Measurements from ENCODE around the gene TOB2. TPM values are rescaled to one million over a fixed set of nuclear protein-coding genes. Genes with fewer than 3 reads are reported as not detected.

TOB2 gene
- total and polyA plus RNA-seq, 5 donors from 2014 or later = 16.3 to 32.0 (median 17.6) TPM

- peak overlapping the region in 1 of 3 donors; percentile 100 for H3K27ac Mint-ChIP-seq
- Histone ChIP-seq H3K27ac (ENCODE audit: insufficient read depth, low read length, poor library complexity, severe bottlenecking) (no peak overlapping the region), H3K36me3 (ENCODE audit: control insufficient read depth, insufficient read depth, low read length) (no peaks in the 10 kb centered on the region), H3K27me3 (ENCODE audit: control insufficient read depth, insufficient read depth, low read length) (no peaks in the 10 kb centered on the region), H3K4me1 (ENCODE audit: control insufficient read depth, insufficient read depth, low read length, poor library complexity, severe bottlenecking) (peaks cover 33% of the 10 kb centered on the region), H3K4me3 (ENCODE audit: low read depth, low read length) (peak overlapping the region; percentile 32), H3K9me3 (ENCODE audit: control insufficient read depth in 2 of 2, low read length in 2 of 2) (no peaks in the 10 kb centered on the region)
- DNase-seq = no peak
- H3K4me3 Mint-ChIP-seq = peak overlapping the region; percentile 51 to 99 (median 96)
- peaks cover 5 to 57% (median 12%) of the 10 kb centered on the region in 4 donors for H3K4me1 Mint-ChIP-seq
- no peaks in the 10 kb centered on the region for H3K9me3 Mint-ChIP-seq
- no peak for ATAC-seq (ENCODE audit: low read depth in 2 of 2)
- no peaks in the 10 kb centered on the region for H3K36me3 Mint-ChIP-seq
- no peaks in the 10 kb centered on the region for H3K27me3 Mint-ChIP-seq
Observed at GRCh38 chr22:41415554-41415953, 31.0 kb downstream of the TOB2 start.

DNA sequence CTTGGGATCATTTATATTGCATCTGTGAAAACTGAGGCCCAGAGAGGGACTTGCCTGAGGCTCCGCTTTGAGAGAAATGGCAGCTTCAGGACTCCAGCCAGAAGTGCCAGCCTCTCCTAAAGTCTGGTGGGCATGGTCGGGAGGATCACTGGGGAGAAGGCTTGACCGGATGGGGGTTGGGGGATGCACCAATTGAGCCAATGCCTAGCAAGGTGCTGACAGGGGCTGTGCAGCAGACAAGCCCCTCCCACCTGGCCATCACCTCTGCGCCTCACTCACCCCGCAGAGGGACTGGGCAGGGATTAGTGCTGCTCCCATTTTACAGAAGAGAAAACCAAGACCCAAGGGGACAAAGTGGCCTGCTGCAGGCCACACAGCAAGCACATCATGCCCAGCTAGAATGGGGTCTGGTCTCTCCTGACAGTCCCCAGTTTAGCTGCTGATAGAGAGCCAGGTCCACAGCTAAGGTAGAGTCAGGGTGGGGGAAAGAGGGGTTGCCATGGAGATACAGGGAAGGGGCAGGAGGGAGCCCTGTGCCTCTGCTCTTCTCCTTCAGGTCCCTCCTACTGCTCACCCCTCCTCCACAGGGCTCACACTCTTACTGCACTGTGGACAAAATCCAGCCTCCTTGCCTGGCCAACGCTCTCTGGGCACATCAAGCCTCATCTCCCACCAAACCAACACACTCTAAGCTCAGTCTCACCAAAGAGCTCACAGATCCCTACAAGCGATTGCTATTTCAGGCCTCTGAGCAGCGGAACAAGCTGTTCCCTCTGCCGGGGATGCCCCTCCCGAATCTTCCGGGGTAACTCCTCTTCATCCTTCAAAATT lies 35.4 kb downstream of the TOB2 start:
- Histone ChIP-seq H3K36me3 (ENCODE audit: control insufficient read depth, insufficient read depth, low read length) (no peaks in the 10 kb centered on the region), H3K27ac (ENCODE audit: insufficient read depth, low read length, poor library complexity, severe bottlenecking) (peak overlapping the region; percentile 99), H3K9me3 (ENCODE audit: control insufficient read depth in 2 of 2, low read length in 2 of 2) (no peaks in the 10 kb centered on the region), H3K27me3 (ENCODE audit: control insufficient read depth, insufficient read depth, low read length) (no peaks in the 10 kb centered on the region), H3K4me1 (ENCODE audit: control insufficient read depth, insufficient read depth, low read length, poor library complexity, severe bottlenecking) (peaks cover 30% of the 10 kb centered on the region), H3K4me3 (ENCODE audit: low read depth, low read length) (no peak overlapping the region)
- DNase-seq (no peak), ATAC-seq (ENCODE audit: low read depth in 2 of 2) (no peak)
- Mint-ChIP-seq H3K4me1 (peaks cover 5 to 40% (median 8%) of the 10 kb centered on the region in 4 donors), H3K27ac (peak overlapping the region; percentile 50 to 100 (median 88)), H3K9me3 (no peaks in the 10 kb centered on the region), H3K36me3 (no peaks in the 10 kb centered on the region), H3K4me3 (peak overlapping the region; percentile 41 to 99 (median 68)), H3K27me3 (peaks cover 4% of the 10 kb centered on the region)

DNA sequence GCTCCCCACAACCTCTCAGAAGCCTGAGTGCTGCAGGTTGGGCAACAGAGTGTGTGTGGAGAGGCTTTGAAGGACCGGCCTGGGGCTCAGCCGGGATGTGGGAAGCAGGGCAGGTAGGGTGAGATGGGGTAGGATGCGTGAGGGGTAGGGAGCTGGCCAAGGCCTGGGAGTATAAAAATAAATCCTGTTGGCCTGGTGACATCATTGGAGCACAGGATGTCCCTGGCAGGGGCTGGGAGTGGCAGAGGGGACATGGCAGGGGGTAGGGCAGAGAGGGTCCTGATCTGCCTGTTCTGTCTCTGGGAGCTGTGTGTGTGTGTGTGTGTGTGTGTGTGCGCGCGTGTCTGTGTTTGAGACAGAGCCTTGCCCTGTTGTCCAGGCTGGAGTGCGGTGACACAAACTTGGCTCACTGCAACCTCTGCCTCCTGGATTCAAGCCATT lies 36.3 kb downstream of the TOB2 start:
- no peak overlapping the region for H3K27ac ChIP-seq (ENCODE audit: insufficient read depth, low read length, poor library complexity, severe bottlenecking)
- H3K27ac Mint-ChIP-seq = peak overlapping the region in 2 of 3 donors; percentile 62 to 100
- H3K27me3 Mint-ChIP-seq = peaks cover 4% of the 10 kb centered on the region
- H3K4me3 Mint-ChIP-seq = peak overlapping the region in 3 of 4 donors; percentile 29 to 99 (median 32)
- H3K36me3 ChIP-seq (ENCODE audit: control insufficient read depth, insufficient read depth, low read length) = no peaks in the 10 kb centered on the region
- no peaks in the 10 kb centered on the region for H3K27me3 ChIP-seq (ENCODE audit: control insufficient read depth, insufficient read depth, low read length)
- DNase-seq (no peak), ATAC-seq (ENCODE audit: low read depth in 2 of 2) (no peak)
- H3K36me3 Mint-ChIP-seq = no peaks in the 10 kb centered on the region
- no peaks in the 10 kb centered on the region for H3K9me3 Mint-ChIP-seq
- no peaks in the 10 kb centered on the region for H3K9me3 ChIP-seq (ENCODE audit: control insufficient read depth in 2 of 2, low read length in 2 of 2)
- H3K4me1 ChIP-seq (ENCODE audit: control insufficient read depth, insufficient read depth, low read length, poor library complexity, severe bottlenecking) = peaks cover 26% of the 10 kb centered on the region
- no peak overlapping the region for H3K4me3 ChIP-seq (ENCODE audit: low read depth, low read length)
- peaks cover 5 to 40% (median 8%) of the 10 kb centered on the region in 4 donors for H3K4me1 Mint-ChIP-seq

GRCh38 chr22:41408665-41409064 lies 37.9 kb downstream of the TOB2 start:
- Histone ChIP-seq H3K27me3 (ENCODE audit: control insufficient read depth, insufficient read depth, low read length) (no peaks in the 10 kb centered on the region), H3K4me1 (ENCODE audit: control insufficient read depth, insufficient read depth, low read length, poor library complexity, severe bottlenecking) (peaks cover 16% of the 10 kb centered on the region), H3K4me3 (ENCODE audit: low read depth, low read length) (no peak overlapping the region), H3K27ac (ENCODE audit: insufficient read depth, low read length, poor library complexity, severe bottlenecking) (no peak overlapping the region), H3K9me3 (ENCODE audit: control insufficient read depth in 2 of 2, low read length in 2 of 2) (no peaks in the 10 kb centered on the region), H3K36me3 (ENCODE audit: control insufficient read depth, insufficient read depth, low read length) (no peaks in the 10 kb centered on the region)
- peaks cover 4% of the 10 kb centered on the region for H3K27me3 Mint-ChIP-seq
- DNase-seq = no peak
- H3K27ac Mint-ChIP-seq = no peak overlapping the region
- ATAC-seq (ENCODE audit: low read depth in 2 of 2) = no peak
- no peaks in the 10 kb centered on the region for H3K36me3 Mint-ChIP-seq
- H3K9me3 Mint-ChIP-seq = no peaks in the 10 kb centered on the region
- H3K4me3 Mint-ChIP-seq = no peak overlapping the region
- H3K4me1 Mint-ChIP-seq = peaks cover 5 to 31% (median 10%) of the 10 kb centered on the region in 4 donors

GRCh38 chr22:41407433-41407832 lies 39.2 kb downstream of the TOB2 start:
- Mint-ChIP-seq H3K36me3 (no peaks in the 10 kb centered on the region), H3K4me3 (no peak overlapping the region), H3K4me1 (peaks cover 5 to 26% (median 11%) of the 10 kb centered on the region in 4 donors), H3K9me3 (no peaks in the 10 kb centered on the region), H3K27me3 (peaks cover 4% of the 10 kb centered on the region), H3K27ac (no peak overlapping the region)
- H3K4me1 ChIP-seq (ENCODE audit: control insufficient read depth, insufficient read depth, low read length, poor library complexity, severe bottlenecking) = peaks cover 12% of the 10 kb centered on the region
- ATAC-seq (ENCODE audit: low read depth in 2 of 2) (no peak), DNase-seq (no peak)
- no peaks in the 10 kb centered on the region for H3K36me3 ChIP-seq (ENCODE audit: control insufficient read depth, insufficient read depth, low read length)
- no peak overlapping the region for H3K27ac ChIP-seq (ENCODE audit: insufficient read depth, low read length, poor library complexity, severe bottlenecking)
- no peaks in the 10 kb centered on the region for H3K27me3 ChIP-seq (ENCODE audit: control insufficient read depth, insufficient read depth, low read length)
- no peak overlapping the region for H3K4me3 ChIP-seq (ENCODE audit: low read depth, low read length)
- no peaks in the 10 kb centered on the region for H3K9me3 ChIP-seq (ENCODE audit: control insufficient read depth in 2 of 2, low read length in 2 of 2)

GRCh38 chr22:41406410-41406809 lies 40.2 kb downstream of the TOB2 start:
- no peak overlapping the region for H3K4me3 ChIP-seq (ENCODE audit: low read depth, low read length)
- Mint-ChIP-seq H3K27me3 (peaks cover 4% of the 10 kb centered on the region), H3K27ac (peak overlapping the region in 1 of 3 donors; percentile 83), H3K4me3 (no peak overlapping the region), H3K9me3 (no peaks in the 10 kb centered on the region), H3K36me3 (no peaks in the 10 kb centered on the region), H3K4me1 (peaks cover 0 to 17% (median 5%) of the 10 kb centered on the region in 4 donors)
- no peaks in the 10 kb centered on the region for H3K27me3 ChIP-seq (ENCODE audit: control insufficient read depth, insufficient read depth, low read length)
- DNase-seq (no peak), ATAC-seq (ENCODE audit: low read depth in 2 of 2) (no peak)
- H3K9me3 ChIP-seq (ENCODE audit: control insufficient read depth in 2 of 2, low read length in 2 of 2) = no peaks in the 10 kb centered on the region
- peaks cover 6% of the 10 kb centered on the region for H3K4me1 ChIP-seq (ENCODE audit: control insufficient read depth, insufficient read depth, low read length, poor library complexity, severe bottlenecking)
- H3K27ac ChIP-seq (ENCODE audit: insufficient read depth, low read length, poor library complexity, severe bottlenecking) = no peak overlapping the region
- no peaks in the 10 kb centered on the region for H3K36me3 ChIP-seq (ENCODE audit: control insufficient read depth, insufficient read depth, low read length)

- H3K27me3 Mint-ChIP-seq = peaks cover 4% of the 10 kb centered on the region
- Histone ChIP-seq H3K4me1 (ENCODE audit: control insufficient read depth, insufficient read depth, low read length, poor library complexity, severe bottlenecking) (peaks cover 6% of the 10 kb centered on the region), H3K4me3 (ENCODE audit: low read depth, low read length) (no peak overlapping the region), H3K36me3 (ENCODE audit: control insufficient read depth, insufficient read depth, low read length) (no peaks in the 10 kb centered on the region), H3K9me3 (ENCODE audit: control insufficient read depth in 2 of 2, low read length in 2 of 2) (no peaks in the 10 kb centered on the region), H3K27me3 (ENCODE audit: control insufficient read depth, insufficient read depth, low read length) (no peaks in the 10 kb centered on the region), H3K27ac (ENCODE audit: insufficient read depth, low read length, poor library complexity, severe bottlenecking) (no peak overlapping the region)
- H3K36me3 Mint-ChIP-seq = no peaks in the 10 kb centered on the region
- H3K4me3 Mint-ChIP-seq = peak overlapping the region in 1 of 4 donors; percentile 41
- DNase-seq (peak in 1 of 3 donors; percentile 28), ATAC-seq (ENCODE audit: low read depth in 2 of 2) (no peak)
- H3K4me1 Mint-ChIP-seq = peaks cover 0 to 11% (median 5%) of the 10 kb centered on the region in 4 donors
- H3K27ac Mint-ChIP-seq = peak overlapping the region in 2 of 3 donors; percentile 26 to 76
- H3K9me3 Mint-ChIP-seq = no peaks in the 10 kb centered on the region
Observed at GRCh38 chr22:41405588-41405987, 41.0 kb downstream of the TOB2 start.

Data from CD4-positive, CD25-positive, alpha-beta regulatory T cell (primary cell).